ENCODE measurements around the gene WIZ.

- no peak for TF ChIP-seq CTCF (IDR thresholded peaks at IDR 0.05)
- TF ChIP-seq POLR2A (IDR thresholded peaks at IDR 0.05), result no peak
Observed at GRCh38 chr19:15421136-15421695, 28.5 kb downstream of the WIZ start.
